ENCODE measurements around the gene DPH2. TPM values are rescaled to one million over a fixed set of nuclear protein-coding genes. Genes with fewer than 3 reads are reported as not detected.

The DPH2 gene, protein sequence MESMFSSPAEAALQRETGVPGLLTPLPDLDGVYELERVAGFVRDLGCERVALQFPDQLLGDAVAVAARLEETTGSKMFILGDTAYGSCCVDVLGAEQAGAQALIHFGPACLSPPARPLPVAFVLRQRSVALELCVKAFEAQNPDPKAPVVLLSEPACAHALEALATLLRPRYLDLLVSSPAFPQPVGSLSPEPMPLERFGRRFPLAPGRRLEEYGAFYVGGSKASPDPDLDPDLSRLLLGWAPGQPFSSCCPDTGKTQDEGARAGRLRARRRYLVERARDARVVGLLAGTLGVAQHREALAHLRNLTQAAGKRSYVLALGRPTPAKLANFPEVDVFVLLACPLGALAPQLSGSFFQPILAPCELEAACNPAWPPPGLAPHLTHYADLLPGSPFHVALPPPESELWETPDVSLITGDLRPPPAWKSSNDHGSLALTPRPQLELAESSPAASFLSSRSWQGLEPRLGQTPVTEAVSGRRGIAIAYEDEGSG
- 17.1 TPM for total RNA-seq (ENCODE audit: unreplicated experiment)
- long read RNA-seq, transcript DPH2-201 (6 exons, 2,472 nt): major isoform, 8 of 13 reads
- long read RNA-seq, partial matches to known transcripts: 1 of 13 reads
- long read RNA-seq, other reads (novel, unspliced or antisense): 2 of 13 reads

DNA sequence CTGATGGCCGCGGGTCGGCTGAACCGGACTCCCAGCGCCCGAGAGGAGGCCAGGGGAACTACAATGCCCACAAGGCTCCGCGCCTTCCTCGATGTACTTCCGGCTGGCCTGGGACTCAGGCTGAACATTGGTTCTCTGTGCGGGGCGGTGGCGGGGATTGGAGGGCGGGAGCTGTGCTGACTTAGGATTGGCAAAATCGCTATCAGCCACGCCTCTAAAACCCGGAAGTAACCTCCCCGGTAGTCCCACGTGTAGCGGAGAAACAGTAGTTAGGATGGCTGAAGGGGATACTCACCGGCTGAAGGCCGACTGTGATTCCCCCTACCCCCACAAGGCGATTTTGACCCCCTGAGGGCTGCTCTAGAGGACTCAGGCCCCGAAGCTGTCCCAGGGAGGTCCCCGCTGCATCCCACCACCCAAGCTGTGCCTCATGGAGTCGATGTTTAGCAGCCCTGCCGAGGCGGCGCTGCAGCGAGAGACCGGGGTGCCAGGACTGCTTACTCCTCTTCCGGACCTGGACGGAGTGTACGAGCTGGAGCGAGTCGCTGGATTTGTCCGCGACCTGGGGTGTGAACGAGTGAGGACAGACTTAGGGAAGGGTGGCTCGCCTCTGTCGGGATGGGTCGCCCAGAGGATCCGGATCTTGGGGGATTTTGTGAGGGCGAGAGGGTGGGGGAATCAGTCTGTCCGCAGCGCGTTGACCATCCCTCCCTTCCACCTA is at the start of gene DPH2:
DPH2 (plus strand) TSS at position 265 of the 721 bp plus-strand sequence; CDS start at position 431, 166 bp downstream.
- Mint-ChIP-seq H3K4me3 (ENCODE audit: unreplicated experiment) (peak within 1 kb of the TSS; percentile 96), H3K36me3 (ENCODE audit: low read depth, unreplicated experiment) (peaks cover 16% of the 10 kb centered on the region), H3K4me1 (ENCODE audit: unreplicated experiment) (peaks cover 19% of the 10 kb centered on the region), H3K27me3 (ENCODE audit: unreplicated experiment) (peaks cover 9% of the 10 kb centered on the region), H3K27ac (ENCODE audit: unreplicated experiment) (peak within 1 kb of the TSS; percentile 19), H3K9me3 (ENCODE audit: unreplicated experiment) (no peaks in the 10 kb centered on the region)
- TF ChIP-seq, protein P1, sequence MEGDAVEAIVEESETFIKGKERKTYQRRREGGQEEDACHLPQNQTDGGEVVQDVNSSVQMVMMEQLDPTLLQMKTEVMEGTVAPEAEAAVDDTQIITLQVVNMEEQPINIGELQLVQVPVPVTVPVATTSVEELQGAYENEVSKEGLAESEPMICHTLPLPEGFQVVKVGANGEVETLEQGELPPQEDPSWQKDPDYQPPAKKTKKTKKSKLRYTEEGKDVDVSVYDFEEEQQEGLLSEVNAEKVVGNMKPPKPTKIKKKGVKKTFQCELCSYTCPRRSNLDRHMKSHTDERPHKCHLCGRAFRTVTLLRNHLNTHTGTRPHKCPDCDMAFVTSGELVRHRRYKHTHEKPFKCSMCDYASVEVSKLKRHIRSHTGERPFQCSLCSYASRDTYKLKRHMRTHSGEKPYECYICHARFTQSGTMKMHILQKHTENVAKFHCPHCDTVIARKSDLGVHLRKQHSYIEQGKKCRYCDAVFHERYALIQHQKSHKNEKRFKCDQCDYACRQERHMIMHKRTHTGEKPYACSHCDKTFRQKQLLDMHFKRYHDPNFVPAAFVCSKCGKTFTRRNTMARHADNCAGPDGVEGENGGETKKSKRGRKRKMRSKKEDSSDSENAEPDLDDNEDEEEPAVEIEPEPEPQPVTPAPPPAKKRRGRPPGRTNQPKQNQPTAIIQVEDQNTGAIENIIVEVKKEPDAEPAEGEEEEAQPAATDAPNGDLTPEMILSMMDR (IDR thresholded peaks at IDR 0.05; ENCODE audit: unreplicated experiment): peak; percentile 21
- DNase-seq (ENCODE audit: low spot score): peak; percentile 95

DNA sequence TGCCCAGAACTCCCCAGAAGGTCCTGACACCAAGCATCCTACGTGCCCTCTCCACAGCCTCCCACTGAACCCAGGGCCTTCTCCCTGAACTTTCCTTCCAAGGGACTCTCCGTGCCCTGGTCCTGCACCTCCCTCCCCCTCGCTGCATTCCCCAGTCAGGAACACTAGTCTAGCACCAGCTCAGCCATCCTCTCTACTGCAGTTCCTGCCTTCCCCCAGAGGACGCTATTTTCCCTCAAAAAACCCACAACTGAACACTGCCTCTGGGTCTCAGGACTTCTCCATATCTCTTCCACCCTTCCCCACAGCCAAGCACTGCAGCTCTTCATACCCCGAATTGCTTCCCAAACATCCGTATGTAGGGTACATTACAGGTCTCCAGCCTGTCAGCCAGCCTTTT is 48.8 kb upstream of the DPH2 start:
- no peak overlapping the region for H3K4me3 Mint-ChIP-seq (ENCODE audit: unreplicated experiment)
- TF ChIP-seq, protein P1 (IDR thresholded peaks at IDR 0.05; ENCODE audit: unreplicated experiment): no peak

DNA sequence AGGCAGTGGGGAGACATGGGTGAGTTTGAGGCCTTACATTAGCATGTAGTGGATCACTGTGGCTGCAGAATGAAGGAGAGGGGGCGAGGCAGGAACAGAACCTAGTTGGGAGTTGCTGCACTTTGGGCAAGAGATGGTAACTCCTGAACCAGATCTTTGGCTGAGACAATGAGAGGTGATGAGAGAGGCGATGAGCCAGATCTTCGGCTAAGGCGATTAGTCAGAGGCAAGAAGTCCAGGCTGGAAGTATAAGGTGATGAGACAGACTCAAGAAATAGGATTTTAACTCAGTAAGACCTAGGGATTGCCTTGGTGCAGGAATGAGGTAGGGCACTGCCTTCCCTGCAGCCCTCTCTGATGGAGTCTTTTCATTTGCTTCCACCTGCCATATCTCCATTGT is 45.3 kb upstream of the DPH2 start:
- DNase-seq (ENCODE audit: low spot score): no peak
- peaks cover 3% of the 10 kb centered on the region for H3K27me3 Mint-ChIP-seq (ENCODE audit: unreplicated experiment)
- TF ChIP-seq, protein P1 (IDR thresholded peaks at IDR 0.05; ENCODE audit: unreplicated experiment): no peak
- no peak overlapping the region for H3K27ac Mint-ChIP-seq (ENCODE audit: unreplicated experiment)
- no peaks in the 10 kb centered on the region for H3K4me1 Mint-ChIP-seq (ENCODE audit: unreplicated experiment)
- H3K36me3 Mint-ChIP-seq (ENCODE audit: low read depth, unreplicated experiment): peaks cover 15% of the 10 kb centered on the region
- H3K4me3 Mint-ChIP-seq (ENCODE audit: unreplicated experiment): no peak overlapping the region
- no peaks in the 10 kb centered on the region for H3K9me3 Mint-ChIP-seq (ENCODE audit: unreplicated experiment)

More for the DNA sequence above, 48.8 kb upstream of the DPH2 start:
- DNase-seq (ENCODE audit: low spot score): no peak
- H3K4me1 Mint-ChIP-seq (ENCODE audit: unreplicated experiment): no peaks in the 10 kb centered on the region
- peaks cover 15% of the 10 kb centered on the region for H3K36me3 Mint-ChIP-seq (ENCODE audit: low read depth, unreplicated experiment)
- H3K27ac Mint-ChIP-seq (ENCODE audit: unreplicated experiment): no peak overlapping the region
- no peaks in the 10 kb centered on the region for H3K9me3 Mint-ChIP-seq (ENCODE audit: unreplicated experiment)
- H3K27me3 Mint-ChIP-seq (ENCODE audit: unreplicated experiment): peaks cover 4% of the 10 kb centered on the region

DNA sequence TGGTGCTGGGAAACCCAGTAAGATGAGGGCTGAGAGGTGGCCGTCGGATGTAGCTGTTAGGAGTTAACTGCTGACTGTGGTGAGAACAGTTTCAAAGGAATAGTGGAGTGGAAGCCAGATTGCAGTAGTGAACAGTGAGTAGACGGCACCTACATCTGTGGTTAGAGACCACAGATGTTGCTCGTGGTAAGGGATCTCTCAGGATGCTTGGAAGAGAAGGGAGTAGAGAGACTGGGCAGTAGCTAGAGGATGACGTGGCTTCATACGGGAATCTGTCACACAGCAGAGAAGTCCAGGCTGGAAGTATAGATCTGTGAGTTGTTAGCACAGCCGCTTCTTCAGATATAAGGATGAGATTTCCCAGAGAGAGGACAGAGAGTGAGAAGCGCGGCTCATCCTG is 44.0 kb upstream of the DPH2 start:
- Mint-ChIP-seq H3K9me3 (ENCODE audit: unreplicated experiment) (no peaks in the 10 kb centered on the region), H3K4me1 (ENCODE audit: unreplicated experiment) (no peaks in the 10 kb centered on the region), H3K27ac (ENCODE audit: unreplicated experiment) (no peak overlapping the region), H3K27me3 (ENCODE audit: unreplicated experiment) (no peaks in the 10 kb centered on the region), H3K4me3 (ENCODE audit: unreplicated experiment) (no peak overlapping the region), H3K36me3 (ENCODE audit: low read depth, unreplicated experiment) (peaks cover 15% of the 10 kb centered on the region)
- DNase-seq (ENCODE audit: low spot score): no peak
- TF ChIP-seq, protein P1 (IDR thresholded peaks at IDR 0.05; ENCODE audit: unreplicated experiment): no peak

Measured in endothelial cell (in vitro differentiated cells).